ENCODE measurements around the gene MROH7.

The MROH7 gene

GRCh38 chr1:54708385-54708784 is 66.8 kb downstream of the MROH7 start:
- Histone ChIP-seq H3K4me1 (ENCODE audit: control insufficient read depth, insufficient read depth, low read length) (no peaks in the 10 kb centered on the region), H3K9me3 (ENCODE audit: control insufficient read depth, insufficient read depth, low read length) (no peaks in the 10 kb centered on the region), H3K4me3 (ENCODE audit: low read depth, low read length) (no peak overlapping the region), H3K36me3 (ENCODE audit: control insufficient read depth, insufficient read depth, low read length) (no peaks in the 10 kb centered on the region), H3K27me3 (ENCODE audit: control insufficient read depth, insufficient read depth, low read length) (peaks cover 13% of the 10 kb centered on the region), H3K9ac (ENCODE audit: low read depth, low read length) (no peak overlapping the region)

DNA sequence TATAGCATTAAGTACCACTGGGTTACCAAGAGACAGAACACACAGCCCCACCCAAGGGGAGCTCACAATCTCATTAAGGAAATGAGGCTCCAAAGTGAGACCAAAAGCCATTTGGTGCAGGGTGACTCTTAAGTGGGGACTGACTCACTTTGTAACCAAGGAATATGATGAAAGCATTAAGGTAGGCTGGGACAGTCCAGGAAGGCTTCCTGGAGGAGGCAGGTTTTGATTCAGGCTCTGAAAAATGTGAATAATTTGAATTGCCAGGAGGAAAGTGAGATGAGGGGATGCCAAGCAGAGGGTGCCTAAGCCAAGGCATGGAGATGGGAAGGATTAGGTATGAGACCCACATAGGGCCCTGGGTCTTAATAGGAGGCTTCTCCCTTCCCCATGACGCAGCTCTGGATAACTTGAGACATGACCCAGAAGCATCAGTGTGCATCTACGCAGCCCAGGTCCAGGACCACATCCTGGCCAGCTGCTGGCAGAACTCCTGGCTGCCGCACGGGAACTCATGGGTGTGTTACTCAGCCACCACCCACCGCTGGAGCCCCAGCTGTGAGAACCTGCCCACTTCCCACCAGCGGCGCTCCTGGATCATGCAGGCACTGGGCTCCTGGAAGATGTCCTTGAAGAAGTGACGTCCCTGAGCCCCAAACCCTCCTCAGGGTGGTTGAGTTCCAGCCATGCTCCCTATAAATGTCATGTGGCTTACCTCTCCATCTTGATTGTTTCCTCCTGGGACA is 68.1 kb downstream of the MROH7 start:
- Histone ChIP-seq H3K9ac (ENCODE audit: low read depth, low read length) (no peak overlapping the region), H3K4me1 (ENCODE audit: control insufficient read depth, insufficient read depth, low read length) (no peaks in the 10 kb centered on the region), H3K9me3 (ENCODE audit: control insufficient read depth, insufficient read depth, low read length) (no peaks in the 10 kb centered on the region), H3K4me3 (ENCODE audit: low read depth, low read length) (no peak overlapping the region), H3K36me3 (ENCODE audit: control insufficient read depth, insufficient read depth, low read length) (no peaks in the 10 kb centered on the region), H3K27me3 (ENCODE audit: control insufficient read depth, insufficient read depth, low read length) (peaks cover 14% of the 10 kb centered on the region)

GRCh38 chr1:54710434-54710833 is 68.8 kb downstream of the MROH7 start:
- H3K27me3 ChIP-seq (ENCODE audit: control insufficient read depth, insufficient read depth, low read length) = peaks cover 20% of the 10 kb centered on the region
- no peaks in the 10 kb centered on the region for H3K36me3 ChIP-seq (ENCODE audit: control insufficient read depth, insufficient read depth, low read length)

DNA sequence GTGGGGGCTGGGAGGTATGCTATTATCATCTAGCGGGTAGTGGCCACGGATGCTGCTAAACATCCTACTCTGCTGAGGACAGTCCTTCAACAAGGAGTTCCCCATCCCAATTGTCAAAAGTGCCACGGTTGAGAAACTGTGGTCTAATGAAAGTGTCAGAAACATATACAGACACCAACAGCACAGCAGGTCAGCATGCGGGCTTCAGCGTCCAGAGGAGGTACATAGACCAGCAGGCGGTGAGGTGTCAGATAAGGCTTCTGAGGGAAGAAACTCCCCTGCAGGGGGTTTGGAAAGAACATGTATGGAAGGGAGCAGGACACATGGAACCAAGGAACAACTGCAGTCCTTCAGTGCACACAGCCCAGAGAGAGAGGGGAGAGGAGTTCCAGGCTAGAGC is 69.3 kb downstream of the MROH7 start:
- no peak overlapping the region for H3K4me3 ChIP-seq (ENCODE audit: low read depth, low read length)
- no peaks in the 10 kb centered on the region for H3K4me1 ChIP-seq (ENCODE audit: control insufficient read depth, insufficient read depth, low read length)
- no peak overlapping the region for H3K9ac ChIP-seq (ENCODE audit: low read depth, low read length)
- H3K36me3 ChIP-seq (ENCODE audit: control insufficient read depth, insufficient read depth, low read length) = no peaks in the 10 kb centered on the region
- peaks cover 17% of the 10 kb centered on the region for H3K27me3 ChIP-seq (ENCODE audit: control insufficient read depth, insufficient read depth, low read length)
- H3K9me3 ChIP-seq (ENCODE audit: control insufficient read depth, insufficient read depth, low read length) = no peaks in the 10 kb centered on the region

More at GRCh38 chr1:54710434-54710833, 68.8 kb downstream of the MROH7 start:
- Histone ChIP-seq H3K9ac (ENCODE audit: low read depth, low read length) (no peak overlapping the region), H3K4me1 (ENCODE audit: control insufficient read depth, insufficient read depth, low read length) (no peaks in the 10 kb centered on the region), H3K9me3 (ENCODE audit: control insufficient read depth, insufficient read depth, low read length) (no peaks in the 10 kb centered on the region), H3K4me3 (ENCODE audit: low read depth, low read length) (no peak overlapping the region)

DNA sequence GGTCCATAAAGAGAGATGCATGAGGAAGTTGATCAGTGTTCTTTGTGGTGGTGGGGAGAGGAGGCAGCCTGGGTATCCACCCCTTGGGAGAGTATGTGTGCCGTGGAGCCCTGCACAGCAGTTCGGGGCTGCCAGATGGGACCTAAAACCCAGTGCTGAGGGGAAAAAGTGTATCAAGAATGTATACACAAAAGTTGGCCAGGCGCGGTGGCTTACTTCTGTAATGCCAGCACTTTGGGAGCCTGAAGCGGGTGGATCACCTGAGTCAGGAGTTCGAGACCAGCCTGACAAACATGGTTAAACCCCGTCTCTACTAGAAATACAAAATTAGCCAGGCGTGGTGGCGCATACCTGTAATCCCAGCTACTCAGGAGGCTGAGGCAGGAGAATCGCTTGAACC is 70.0 kb downstream of the MROH7 start:
- no peaks in the 10 kb centered on the region for H3K9me3 ChIP-seq (ENCODE audit: control insufficient read depth, insufficient read depth, low read length)
- H3K36me3 ChIP-seq (ENCODE audit: control insufficient read depth, insufficient read depth, low read length) = no peaks in the 10 kb centered on the region
- H3K4me3 ChIP-seq (ENCODE audit: low read depth, low read length) = no peak overlapping the region
- no peak overlapping the region for H3K9ac ChIP-seq (ENCODE audit: low read depth, low read length)
- H3K27me3 ChIP-seq (ENCODE audit: control insufficient read depth, insufficient read depth, low read length) = peaks cover 16% of the 10 kb centered on the region
- peaks cover 1% of the 10 kb centered on the region for H3K4me1 ChIP-seq (ENCODE audit: control insufficient read depth, insufficient read depth, low read length)

DNA sequence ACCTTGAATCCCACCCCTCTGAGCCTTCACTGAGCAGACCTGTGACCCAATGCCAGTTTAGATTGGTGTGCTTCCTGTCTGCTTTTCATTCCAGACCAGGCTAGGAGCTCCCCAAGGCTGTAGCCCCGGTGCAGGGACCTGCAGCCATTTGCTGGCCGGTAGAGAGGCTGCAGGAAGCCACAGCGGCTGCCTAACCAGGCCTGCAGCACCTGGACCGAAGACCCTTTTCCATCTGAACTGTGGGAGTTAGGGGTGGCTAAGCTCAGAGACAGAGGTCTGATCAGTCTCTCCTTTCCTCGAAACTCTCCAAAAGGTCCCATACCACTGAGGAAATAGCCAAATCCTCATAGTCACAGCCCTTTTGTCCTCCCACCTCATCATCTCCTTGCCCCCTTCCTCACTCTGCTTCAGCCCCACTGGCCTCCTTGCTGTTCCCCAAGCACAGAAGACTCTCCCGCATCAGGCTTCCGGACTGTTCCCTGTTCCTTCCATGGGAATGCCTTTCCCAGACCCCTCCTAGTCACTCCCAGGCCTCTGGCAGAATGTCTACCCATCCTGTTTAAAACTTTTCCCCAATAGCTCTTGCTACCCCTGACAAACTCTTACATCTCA is 73.4 kb downstream of the MROH7 start:
- peaks cover 2% of the 10 kb centered on the region for H3K36me3 ChIP-seq (ENCODE audit: control insufficient read depth, insufficient read depth, low read length)
- peaks cover 7% of the 10 kb centered on the region for H3K27me3 ChIP-seq (ENCODE audit: control insufficient read depth, insufficient read depth, low read length)
- H3K4me3 ChIP-seq (ENCODE audit: low read depth, low read length) = peak overlapping the region; percentile 64
- H3K9me3 ChIP-seq (ENCODE audit: control insufficient read depth, insufficient read depth, low read length) = no peaks in the 10 kb centered on the region
- H3K9ac ChIP-seq (ENCODE audit: low read depth, low read length) = no peak overlapping the region
- peaks cover 3% of the 10 kb centered on the region for H3K4me1 ChIP-seq (ENCODE audit: control insufficient read depth, insufficient read depth, low read length)

- Histone ChIP-seq H3K4me1 (ENCODE audit: control insufficient read depth, insufficient read depth, low read length) (peaks cover 3% of the 10 kb centered on the region), H3K4me3 (ENCODE audit: low read depth, low read length) (peak within 1 kb of the TSS; percentile 64), H3K9me3 (ENCODE audit: control insufficient read depth, insufficient read depth, low read length) (no peaks in the 10 kb centered on the region), H3K9ac (ENCODE audit: low read depth, low read length) (peak within 1 kb of the TSS; percentile 79), H3K27me3 (ENCODE audit: control insufficient read depth, insufficient read depth, low read length) (peaks cover 7% of the 10 kb centered on the region), H3K36me3 (ENCODE audit: control insufficient read depth, insufficient read depth, low read length) (peaks cover 4% of the 10 kb centered on the region)
These were observed 74.1 kb downstream of the MROH7 start, which contains the start of gene TTC4 for GRCh38 chr1:54715493-54716298. Gene TTC4, plus strand, starts transcription at chr1:54715861. Its CDS starts 48 bp downstream, at chr1:54715909.

DNA sequence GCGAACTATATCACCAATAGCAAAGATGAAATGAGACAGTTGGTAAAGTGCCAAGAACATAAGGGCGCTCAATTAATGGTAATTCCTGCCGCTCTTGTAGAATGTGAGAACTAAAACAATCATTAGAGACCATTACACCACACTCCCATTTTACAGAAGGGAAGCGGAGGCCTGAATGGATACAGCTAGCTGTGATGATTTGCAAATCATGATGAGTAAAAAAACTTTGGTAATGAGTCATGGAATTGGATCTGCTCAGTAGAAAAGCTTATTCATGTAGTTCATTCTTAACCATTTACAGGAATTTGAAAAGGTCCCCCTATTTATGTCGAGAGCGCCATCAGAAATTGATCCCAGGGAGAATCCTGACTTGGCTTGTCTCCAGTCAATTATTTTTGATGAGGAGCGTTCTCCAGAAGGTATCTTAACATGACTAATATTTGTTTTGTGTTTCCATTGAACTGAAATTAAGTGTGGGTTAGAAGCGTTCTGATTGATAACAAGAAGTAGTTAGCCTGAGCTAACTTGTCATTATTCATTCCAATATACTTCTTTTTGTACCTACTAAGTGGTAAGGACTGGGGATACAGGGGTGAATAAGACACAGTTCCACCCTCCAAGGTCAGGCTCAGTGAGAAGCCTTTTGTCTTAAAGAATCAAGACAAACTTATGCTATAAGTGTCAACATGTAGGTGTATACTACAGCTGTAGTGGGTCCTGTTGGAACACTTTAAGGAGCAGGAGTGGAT is 74.9 kb downstream of the MROH7 start:
- peaks cover 3% of the 10 kb centered on the region for H3K4me1 ChIP-seq (ENCODE audit: control insufficient read depth, insufficient read depth, low read length)
- peaks cover 7% of the 10 kb centered on the region for H3K27me3 ChIP-seq (ENCODE audit: control insufficient read depth, insufficient read depth, low read length)
- H3K36me3 ChIP-seq (ENCODE audit: control insufficient read depth, insufficient read depth, low read length) = peaks cover 4% of the 10 kb centered on the region
- peak overlapping the region; percentile 64 for H3K4me3 ChIP-seq (ENCODE audit: low read depth, low read length)
- H3K9ac ChIP-seq (ENCODE audit: low read depth, low read length) = peak overlapping the region; percentile 79
- H3K9me3 ChIP-seq (ENCODE audit: control insufficient read depth, insufficient read depth, low read length) = no peaks in the 10 kb centered on the region

DNA sequence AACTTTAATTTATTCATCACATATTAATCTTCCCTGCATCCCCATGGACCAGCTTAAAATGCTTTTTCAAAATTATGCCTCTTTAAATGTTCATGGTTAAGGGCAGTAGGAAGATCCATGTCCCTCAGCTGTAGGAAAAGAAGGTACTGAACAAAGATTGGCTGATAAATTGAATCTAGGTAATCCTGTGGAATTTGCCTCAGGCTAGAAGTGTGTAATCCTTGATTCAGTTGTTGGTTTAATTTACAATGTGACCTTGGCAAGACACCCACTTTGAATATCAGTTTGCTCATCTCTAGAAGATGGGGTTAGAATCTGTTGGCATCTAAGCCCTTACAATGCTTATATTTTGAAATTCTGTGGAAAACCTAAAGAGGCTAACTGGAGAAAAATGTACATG is 80.1 kb downstream of the MROH7 start:
- no peak overlapping the region for H3K4me3 ChIP-seq (ENCODE audit: low read depth, low read length)
- H3K9ac ChIP-seq (ENCODE audit: low read depth, low read length) = no peak overlapping the region
- H3K4me1 ChIP-seq (ENCODE audit: control insufficient read depth, insufficient read depth, low read length) = peaks cover under 1% of the 10 kb centered on the region
- H3K27me3 ChIP-seq (ENCODE audit: control insufficient read depth, insufficient read depth, low read length) = no peaks in the 10 kb centered on the region
- peaks cover 14% of the 10 kb centered on the region for H3K36me3 ChIP-seq (ENCODE audit: control insufficient read depth, insufficient read depth, low read length)
- no peaks in the 10 kb centered on the region for H3K9me3 ChIP-seq (ENCODE audit: control insufficient read depth, insufficient read depth, low read length)

DNA sequence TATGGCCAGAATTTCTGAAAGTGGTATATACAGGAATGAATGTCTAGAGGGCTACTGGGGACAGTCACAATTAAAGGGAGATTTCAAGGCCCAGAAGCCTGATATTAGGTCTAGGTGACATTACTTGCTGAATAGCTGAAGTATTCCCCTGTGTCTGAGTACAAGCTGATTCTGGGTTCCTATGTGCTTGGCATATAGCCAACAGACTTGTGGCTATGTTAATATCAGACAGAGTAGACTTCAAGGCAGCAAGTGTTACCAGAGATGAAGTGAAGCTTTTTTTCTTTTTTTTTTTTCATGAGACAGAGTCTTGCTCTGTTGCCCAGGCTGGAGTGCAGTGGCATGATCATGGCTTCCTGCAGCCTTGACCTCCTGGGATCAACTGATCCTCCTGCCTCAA is 82.4 kb downstream of the MROH7 start:
- Histone ChIP-seq H3K4me1 (ENCODE audit: control insufficient read depth, insufficient read depth, low read length) (no peaks in the 10 kb centered on the region), H3K27me3 (ENCODE audit: control insufficient read depth, insufficient read depth, low read length) (no peaks in the 10 kb centered on the region), H3K9ac (ENCODE audit: low read depth, low read length) (no peak overlapping the region), H3K36me3 (ENCODE audit: control insufficient read depth, insufficient read depth, low read length) (peaks cover 12% of the 10 kb centered on the region), H3K4me3 (ENCODE audit: low read depth, low read length) (no peak overlapping the region), H3K9me3 (ENCODE audit: control insufficient read depth, insufficient read depth, low read length) (no peaks in the 10 kb centered on the region)

DNA sequence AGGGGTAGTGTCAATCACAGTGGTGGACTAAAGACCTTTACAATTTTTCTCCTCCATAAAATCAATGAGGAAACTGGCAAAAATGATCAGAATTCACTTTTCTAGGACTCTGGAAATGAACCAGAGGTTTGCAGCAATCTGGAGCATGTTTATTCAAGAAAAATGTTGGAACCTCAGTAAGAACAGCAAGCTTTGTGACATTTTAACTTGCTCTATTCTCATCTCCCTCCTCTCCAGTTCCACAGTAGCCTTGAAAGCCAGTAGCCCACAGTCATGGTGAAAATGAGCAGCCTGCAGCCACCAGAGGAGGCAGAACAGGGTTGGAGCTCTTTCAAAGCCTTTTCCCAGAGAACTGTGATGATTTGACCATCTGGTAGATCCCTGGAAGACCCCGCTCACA is 83.2 kb downstream of the MROH7 start:
- Histone ChIP-seq H3K36me3 (ENCODE audit: control insufficient read depth, insufficient read depth, low read length) (peaks cover 12% of the 10 kb centered on the region), H3K9ac (ENCODE audit: low read depth, low read length) (no peak overlapping the region), H3K4me3 (ENCODE audit: low read depth, low read length) (no peak overlapping the region), H3K9me3 (ENCODE audit: control insufficient read depth, insufficient read depth, low read length) (no peaks in the 10 kb centered on the region), H3K27me3 (ENCODE audit: control insufficient read depth, insufficient read depth, low read length) (no peaks in the 10 kb centered on the region), H3K4me1 (ENCODE audit: control insufficient read depth, insufficient read depth, low read length) (no peaks in the 10 kb centered on the region)

Data from iPS-15b (cell line).